Endothelial cell of umbilical vein (primary cell): ENCODE data around the gene IKZF1. TPM values are rescaled to one million over a fixed set of nuclear protein-coding genes. Genes with fewer than 3 reads are reported as not detected.

Experiments used
- BruUV-seq: library from RNA; stranded (reverse); fragments of 400-500 nt; replicated peaks from 2 replicates; lab custom pipeline; 2021; lab: Mats Ljungman, UMichigan
- CTCF ChIA-PET: fragments of 300-600, 350-600 bp; sonication (Branson Sonifier 250); formaldehyde crosslinking; loops from one replicate; lab custom pipeline; 2021; ENCODE audit warnings: antibody characterized with exemption, inconsistent platforms; lab: Charles Lee
- POLR2A ChIA-PET: fragments of 300-600, 350-600 bp; sonication (Branson Sonifier 250); formaldehyde crosslinking; loops from one replicate; lab custom pipeline; 2021; ENCODE audit warnings: antibody characterized with exemption, inconsistent platforms; lab: Charles Lee
- DNase-seq: peaks from one replicate; pipeline ENCODE4 v3.0.0-alpha.2; 2011; ENCODE audit warnings: low read depth, low spot score
- FAIRE-seq: peaks from 2 replicates; lab custom pipeline; 2011; peaks lifted over from hg19 to GRCh38; lab: Jason Lieb, UNC
- H2AFZ ChIP-seq: 2 replicates; pipeline ENCODE4 v1.6.0; 2012; ENCODE audit warnings: low read depth, low read length, control low read depth, inconsistent platforms
- H3K27ac ChIP-seq: 2 replicates; pipeline ENCODE4 v1.5.1; 2011; ENCODE audit warnings: low read depth, mild to moderate bottlenecking, control low read depth, low read length, moderate library complexity; ENCODE audit not compliant: insufficient read depth
- H3K27me3 ChIP-seq, 2 experiments: 2 replicates each; pipeline versions ENCODE4 v1.6.0 to v1.6.1; 2011; ENCODE audit warnings: low read length in 2 of 2, mixed read lengths in 1 of 2; ENCODE audit not compliant: control insufficient read depth in 2 of 2, insufficient read depth in 2 of 2
- H3K36me3 ChIP-seq, 2 experiments: 2 replicates in 1 of 2; 3 replicates in 1 of 2; pipeline ENCODE4 v1.5.1; 2011; ENCODE audit warnings: low read length in 2 of 2, mild to moderate bottlenecking in 1 of 2, moderate library complexity in 1 of 2; ENCODE audit not compliant: control insufficient read depth in 2 of 2, insufficient read depth in 2 of 2; ENCODE audit errors: extremely low read depth in 1 of 2
- H3K4me1 ChIP-seq: 3 replicates; pipeline ENCODE4 v1.5.1; 2011; ENCODE audit warnings: mild to moderate bottlenecking, low read length; ENCODE audit not compliant: control insufficient read depth, insufficient read depth; ENCODE audit errors: extremely low read depth
- H3K4me2 ChIP-seq: 2 replicates; pipeline ENCODE4 v1.6.1; 2011; ENCODE audit warnings: low read length, control low read depth, mixed read lengths; ENCODE audit not compliant: insufficient read depth
- H3K4me3 ChIP-seq, 3 experiments: fragments of 200-600 bp in 1 of 3; sonication (generic), shearing (Covaris generic) in 1 of 3; replicated peaks in 1 of 3; 2 replicates each; pipeline ENCODE4 v1.5.1; 2011 to 2016; ENCODE audit warnings: control low read depth in 3 of 3, low read length in 3 of 3, mild to moderate bottlenecking in 2 of 3, inconsistent platforms in 1 of 3, low read depth in 1 of 3, moderate library complexity in 1 of 3; ENCODE audit not compliant: insufficient read depth in 1 of 3
- H3K79me2 ChIP-seq: 2 replicates; pipeline ENCODE4 v1.6.0; 2012; ENCODE audit warnings: low read length, inconsistent platforms; ENCODE audit not compliant: control insufficient read depth, insufficient read depth
- H3K9ac ChIP-seq: replicated peaks from 2 replicates; pipeline ENCODE3; 2011; ENCODE audit warnings: low read length, control low read depth; ENCODE audit not compliant: insufficient read depth; ENCODE audit errors: extremely low read depth
- H3K9me1 ChIP-seq: replicated peaks from 3 replicates; pipeline ENCODE4 v1.6.0; 2011; ENCODE audit warnings: mild to moderate bottlenecking, low read length; ENCODE audit not compliant: control insufficient read depth, insufficient read depth; ENCODE audit errors: extremely low read depth
- H3K9me3 ChIP-seq: replicated peaks from 2 replicates; pipeline ENCODE4 v1.5.1; 2012; ENCODE audit warnings: low read length, inconsistent platforms; ENCODE audit not compliant: control insufficient read depth, insufficient read depth
- H4K20me1 ChIP-seq: replicated peaks from 2 replicates; pipeline ENCODE3; 2011; ENCODE audit warnings: mild to moderate bottlenecking, low read length; ENCODE audit not compliant: control insufficient read depth, insufficient read depth; ENCODE audit errors: extremely low read depth
- EZH2 ChIP-seq: IDR thresholded peaks from 2 replicates; pipeline ENCODE4 v1.6.1; 2012; ENCODE audit warnings: borderline replicate concordance, low read depth, mild to moderate bottlenecking, moderate library complexity, low read length, inconsistent platforms; ENCODE audit not compliant: severe bottlenecking
- FOS ChIP-seq: IDR thresholded peaks from 2 replicates; pipeline ENCODE4 v1.6.1; 2011; ENCODE audit warnings: mild to moderate bottlenecking, low read length, moderate library complexity, borderline replicate concordance; ENCODE audit not compliant: insufficient read depth
- GATA2 ChIP-seq: IDR thresholded peaks from 2 replicates; pipeline ENCODE4 v1.7.0; 2011; ENCODE audit warnings: low read depth, mild to moderate bottlenecking, moderate library complexity, mixed read lengths, low read length; ENCODE audit not compliant: insufficient read length, insufficient read depth
- JUN ChIP-seq: IDR thresholded peaks from 2 replicates; pipeline ENCODE4 v1.6.1; 2011; ENCODE audit warnings: borderline replicate concordance, low read depth; ENCODE audit not compliant: insufficient read length, insufficient read depth
- MAX ChIP-seq: IDR thresholded peaks from 2 replicates; pipeline ENCODE4 v1.6.1; 2011; ENCODE audit not compliant: insufficient read depth, insufficient read length
- MYC ChIP-seq: IDR thresholded peaks from one replicate; pipeline ENCODE4 v1.6.1; 2011; ENCODE audit warnings: mild to moderate bottlenecking, low read depth, low read length
- POLR2A ChIP-seq: IDR thresholded peaks from 2 replicates; pipeline ENCODE4 v1.6.1; 2012; ENCODE audit warnings: low read depth, mild to moderate bottlenecking, control low read depth, low read length
- POLR2AphosphoS5 ChIP-seq: IDR thresholded peaks from 2 replicates; pipeline ENCODE4 v1.6.1; 2012; ENCODE audit warnings: low read depth, mild to moderate bottlenecking, control low read depth, low read length, moderate library complexity; ENCODE audit not compliant: insufficient read depth
- dilution Hi-C: fragments of 300-500 bp; cut with MboI; formaldehyde crosslinking; loops from one replicate; pipeline ENCODE4 v1.15.0; 2019; ENCODE audit warnings: low sequenced_read_pairs; ENCODE audit not compliant: extremely low pct_ligation_motif_present
- intact Hi-C: fragments of 100-400 bp; cut with micrococcal nuclease; formaldehyde crosslinking; loops from one replicate; pipeline ENCODE4 v1.10.0; 2022
- polyA plus RNA-seq, 4 experiments: library from polyadenylated mRNA; depleted of rRNA in 3 of 4; stranded (reverse) in 3 of 4; unstranded in 1 of 4; fragments of >200 nt; gene quantifications; 2 replicates each; pipeline versions ENCODE4 v1.2.1 to v1.2.3, GENCODE V29; 2011 to 2012; ENCODE audit warnings: missing spikeins in 1 of 4
- total RNA-seq: library from RNA; stranded (reverse); gene quantifications from 2 replicates; pipeline ENCODE4 v1.2.3, GENCODE V29; 2021
- TF ChIP-seq, protein P1 (sequence below), 2 donors: IDR thresholded peaks; 1 replicate in 1 of 2; 2 replicates in 1 of 2; pipeline ENCODE4 v1.5.1; 2011; ENCODE audit warnings: low read length in 2 of 2, mild to moderate bottlenecking in 2 of 2, moderate library complexity in 2 of 2, control low read depth in 1 of 2, inconsistent platforms in 1 of 2, low read depth in 1 of 2; ENCODE audit not compliant: insufficient read depth in 1 of 2; ENCODE audit errors: extremely low read depth in 1 of 2

Gene IKZF1
- total and polyA plus RNA-seq, 2 donors (not counting 3 experiments of a cell fraction or from before 2014, with no cell fraction given): 0.01 to 0.20 TPM

DNA sequence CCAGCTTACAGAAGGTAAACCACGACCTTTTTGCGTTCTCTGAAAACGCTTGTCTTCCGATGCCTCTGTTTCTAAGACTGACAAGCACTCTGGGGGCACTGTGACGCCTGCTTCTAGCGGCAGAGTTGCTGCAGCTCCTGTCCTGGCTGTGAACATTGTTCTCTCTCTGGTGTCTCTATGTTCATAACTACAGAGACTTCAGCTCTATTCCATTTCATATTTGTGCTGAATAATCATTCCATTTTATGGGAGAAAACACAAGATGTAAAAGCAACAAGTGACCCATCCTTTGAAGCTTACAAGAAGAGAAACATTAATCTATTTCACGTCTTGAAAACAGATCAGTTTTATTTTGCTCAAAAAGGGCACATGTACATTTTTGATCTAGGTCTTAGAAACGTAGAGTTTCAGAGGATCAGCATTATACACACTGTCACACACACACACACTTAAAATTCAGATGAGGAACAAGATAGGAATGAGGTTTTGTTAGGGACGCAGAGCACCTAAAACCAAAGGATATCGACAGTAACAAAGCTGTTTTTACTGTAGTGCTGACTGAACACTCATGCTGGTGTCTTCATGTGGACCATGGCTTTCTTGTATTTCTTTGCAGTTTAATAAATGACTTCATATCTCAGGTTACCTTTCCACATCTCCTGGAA, 3.0 kb downstream of the IKZF1 start:
- H2AFZ ChIP-seq: no peak overlapping the region
- intact Hi-C loops: loop anchor here (10.0 kb wide), 1 partner anchor 57 kb away; no protein-coding TSS in a partner anchor
- H4K20me1 ChIP-seq: no peaks in the 10 kb centered on the region
- no TSS peak for BruUV-seq
- ChIA-PET CTCF (interaction anchor here (0.6 kb wide), 1 partner anchor 103 kb away, joined by 4 read pairs; no protein-coding TSS in a partner anchor), POLR2A (no interaction called here)
- DNase-seq: no peak
- H3K9me3 ChIP-seq: no peaks in the 10 kb centered on the region
- no peaks in the 10 kb centered on the region for H3K9me1 ChIP-seq
- H3K9ac ChIP-seq: no peak overlapping the region
- H3K79me2 ChIP-seq: no peaks in the 10 kb centered on the region
- dilution Hi-C loops: no loop called here
- no peak overlapping the region for H3K4me2 ChIP-seq
- no peak overlapping the region for H3K4me3 ChIP-seq
- TF ChIP-seq EZH2: no peak
- no peak for TF ChIP-seq JUN
- TF ChIP-seq, protein P1, sequence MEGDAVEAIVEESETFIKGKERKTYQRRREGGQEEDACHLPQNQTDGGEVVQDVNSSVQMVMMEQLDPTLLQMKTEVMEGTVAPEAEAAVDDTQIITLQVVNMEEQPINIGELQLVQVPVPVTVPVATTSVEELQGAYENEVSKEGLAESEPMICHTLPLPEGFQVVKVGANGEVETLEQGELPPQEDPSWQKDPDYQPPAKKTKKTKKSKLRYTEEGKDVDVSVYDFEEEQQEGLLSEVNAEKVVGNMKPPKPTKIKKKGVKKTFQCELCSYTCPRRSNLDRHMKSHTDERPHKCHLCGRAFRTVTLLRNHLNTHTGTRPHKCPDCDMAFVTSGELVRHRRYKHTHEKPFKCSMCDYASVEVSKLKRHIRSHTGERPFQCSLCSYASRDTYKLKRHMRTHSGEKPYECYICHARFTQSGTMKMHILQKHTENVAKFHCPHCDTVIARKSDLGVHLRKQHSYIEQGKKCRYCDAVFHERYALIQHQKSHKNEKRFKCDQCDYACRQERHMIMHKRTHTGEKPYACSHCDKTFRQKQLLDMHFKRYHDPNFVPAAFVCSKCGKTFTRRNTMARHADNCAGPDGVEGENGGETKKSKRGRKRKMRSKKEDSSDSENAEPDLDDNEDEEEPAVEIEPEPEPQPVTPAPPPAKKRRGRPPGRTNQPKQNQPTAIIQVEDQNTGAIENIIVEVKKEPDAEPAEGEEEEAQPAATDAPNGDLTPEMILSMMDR (IDR thresholded peaks at IDR 0.05; ENCODE audit: extremely low read depth in 1 of 2, insufficient read depth in 1 of 2, low read depth in 1 of 2, low read length in 2 of 2): no peak
- TF ChIP-seq MYC: no peak
- TF ChIP-seq POLR2A: no peak
- no peak for TF ChIP-seq GATA2
- no peak for TF ChIP-seq FOS
- no peak for TF ChIP-seq MAX
- TF ChIP-seq POLR2AphosphoS5: no peak
- no peaks in the 10 kb centered on the region for H3K4me1 ChIP-seq
- peaks cover 34 to 58% of the 10 kb centered on the region in 2 experiments for H3K27me3 ChIP-seq
- H3K27ac ChIP-seq: no peak overlapping the region
- no peak for FAIRE-seq
- H3K36me3 ChIP-seq: no peaks in the 10 kb centered on the region
